KMS-11 (cell line): ENCODE data around the gene CAMTA1.
A peak's percentile ranks its signal among the peaks of the same experiment; 100 is the strongest.

Experiments used
- H2AFZ ChIP-seq: fragments of 200-600 bp; sonication (generic); 2 replicates; pipeline ENCODE4 v1.6.1; 2016; ENCODE audit warnings: antibody characterized with exemption, mixed run types, low read depth
- H3K27ac ChIP-seq: fragments of 200-600 bp; sonication (generic); 2 replicates; pipeline ENCODE4 v1.6.1; 2016; ENCODE audit warnings: mild to moderate bottlenecking, mixed run types
- H3K27me3 ChIP-seq: fragments of 200-600 bp; sonication (generic); 2 replicates; pipeline ENCODE4 v1.6.1; 2017; ENCODE audit warnings: mild to moderate bottlenecking, low read depth, mixed run types, moderate library complexity; ENCODE audit not compliant: insufficient read depth
- H3K36me3 ChIP-seq: fragments of 200-600 bp; sonication (generic); 2 replicates; pipeline ENCODE4 v1.6.1; 2017; ENCODE audit warnings: mild to moderate bottlenecking, mixed run types; ENCODE audit not compliant: insufficient read depth
- H3K4me1 ChIP-seq: fragments of 200-600 bp; sonication (generic); 2 replicates; pipeline ENCODE4 v1.6.1; 2016; ENCODE audit warnings: mild to moderate bottlenecking, low read depth, mixed run types; ENCODE audit not compliant: poor library complexity, severe bottlenecking
- H3K4me2 ChIP-seq: fragments of 200-600 bp; sonication (generic); 2 replicates; pipeline ENCODE4 v1.7.0; 2016; ENCODE audit warnings: mild to moderate bottlenecking, mixed run types
- H3K4me3 ChIP-seq: fragments of 200-600 bp; sonication (generic); IDR thresholded peaks from 2 replicates; pipeline ENCODE4 v1.6.1; 2017; ENCODE audit warnings: low read depth, low read length, mixed read lengths; ENCODE audit not compliant: insufficient read depth
- H3K79me2 ChIP-seq: fragments of 200-600 bp; sonication (generic); 2 replicates; pipeline ENCODE4 v1.6.1; 2016; ENCODE audit warnings: low read depth, mixed run types; ENCODE audit not compliant: insufficient read depth
- H3K9ac ChIP-seq: fragments of 200-600 bp; sonication (generic); 2 replicates; pipeline ENCODE4 v1.6.1; 2016; ENCODE audit warnings: mild to moderate bottlenecking, mixed run types
- H4K20me1 ChIP-seq: fragments of 200-600 bp; sonication (generic); 2 replicates; pipeline ENCODE4 v1.6.1; 2016; ENCODE audit warnings: mild to moderate bottlenecking, mixed run types; ENCODE audit not compliant: insufficient read depth
- TF ChIP-seq, protein P1 (sequence below): fragments of 200-600 bp; sonication (generic); conservative IDR thresholded peaks from 2 replicates; pipeline ENCODE4 v1.6.1; 2017; ENCODE audit warnings: low read depth, mild to moderate bottlenecking, antibody characterized with exemption, low read length, moderate library complexity, mixed read lengths

The CAMTA1 gene

DNA sequence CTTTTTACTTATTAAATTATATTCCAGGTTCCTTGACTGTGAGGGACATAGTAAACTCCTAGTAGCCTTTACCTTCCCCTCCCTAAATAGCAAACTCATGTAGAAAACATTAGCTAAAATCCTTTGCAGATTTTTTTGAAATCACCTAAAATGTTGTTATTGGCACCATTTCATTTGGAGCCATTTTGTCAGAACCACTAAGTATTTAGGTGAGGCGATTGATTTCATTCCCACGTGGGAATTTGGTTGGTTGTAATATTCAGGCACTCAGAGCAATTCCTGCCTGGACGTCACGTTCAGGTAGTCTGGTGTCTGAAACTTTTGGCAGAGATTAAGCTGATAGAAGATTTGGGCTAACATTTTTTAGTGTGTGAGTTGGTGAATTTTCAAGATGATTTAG, 84.3 kb downstream of the CAMTA1 start:
- no peaks in the 10 kb centered on the region for H3K27me3 ChIP-seq
- no peak overlapping the region for H3K9ac ChIP-seq
- TF ChIP-seq, protein P1, sequence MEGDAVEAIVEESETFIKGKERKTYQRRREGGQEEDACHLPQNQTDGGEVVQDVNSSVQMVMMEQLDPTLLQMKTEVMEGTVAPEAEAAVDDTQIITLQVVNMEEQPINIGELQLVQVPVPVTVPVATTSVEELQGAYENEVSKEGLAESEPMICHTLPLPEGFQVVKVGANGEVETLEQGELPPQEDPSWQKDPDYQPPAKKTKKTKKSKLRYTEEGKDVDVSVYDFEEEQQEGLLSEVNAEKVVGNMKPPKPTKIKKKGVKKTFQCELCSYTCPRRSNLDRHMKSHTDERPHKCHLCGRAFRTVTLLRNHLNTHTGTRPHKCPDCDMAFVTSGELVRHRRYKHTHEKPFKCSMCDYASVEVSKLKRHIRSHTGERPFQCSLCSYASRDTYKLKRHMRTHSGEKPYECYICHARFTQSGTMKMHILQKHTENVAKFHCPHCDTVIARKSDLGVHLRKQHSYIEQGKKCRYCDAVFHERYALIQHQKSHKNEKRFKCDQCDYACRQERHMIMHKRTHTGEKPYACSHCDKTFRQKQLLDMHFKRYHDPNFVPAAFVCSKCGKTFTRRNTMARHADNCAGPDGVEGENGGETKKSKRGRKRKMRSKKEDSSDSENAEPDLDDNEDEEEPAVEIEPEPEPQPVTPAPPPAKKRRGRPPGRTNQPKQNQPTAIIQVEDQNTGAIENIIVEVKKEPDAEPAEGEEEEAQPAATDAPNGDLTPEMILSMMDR = no peak
- H4K20me1 ChIP-seq = no peaks in the 10 kb centered on the region
- peaks cover 68% of the 10 kb centered on the region for H3K4me1 ChIP-seq
- no peak overlapping the region; the same call in 1 of the 2 replicates for H3K4me2 ChIP-seq
- H3K79me2 ChIP-seq = peaks cover 13% of the 10 kb centered on the region; the same call in 1 of the 2 replicates
- no peaks in the 10 kb centered on the region for H3K36me3 ChIP-seq
- no peak overlapping the region for H3K4me3 ChIP-seq
- H2AFZ ChIP-seq = no peak overlapping the region
- H3K27ac ChIP-seq = no peak overlapping the region

DNA sequence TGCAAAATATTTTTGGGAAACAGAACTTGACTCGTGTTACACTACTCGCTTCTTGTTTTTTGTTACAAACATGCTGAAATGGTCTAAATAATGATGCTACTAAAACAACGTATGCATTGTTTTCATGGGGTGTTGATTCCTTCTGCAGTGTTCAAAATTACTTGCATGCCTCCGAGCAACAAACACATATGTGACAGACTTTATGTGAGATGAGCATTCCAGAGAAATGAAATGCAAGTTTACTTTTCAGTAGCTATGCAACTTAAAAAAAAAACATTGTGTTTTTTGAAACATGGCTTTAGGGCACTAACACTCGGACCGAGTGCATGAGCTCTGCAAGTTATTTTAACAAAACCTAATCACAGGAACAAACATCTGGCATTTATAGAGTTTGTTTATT, 84.8 kb downstream of the CAMTA1 start:
- H4K20me1 ChIP-seq = no peaks in the 10 kb centered on the region
- H3K36me3 ChIP-seq = no peaks in the 10 kb centered on the region

DNA sequence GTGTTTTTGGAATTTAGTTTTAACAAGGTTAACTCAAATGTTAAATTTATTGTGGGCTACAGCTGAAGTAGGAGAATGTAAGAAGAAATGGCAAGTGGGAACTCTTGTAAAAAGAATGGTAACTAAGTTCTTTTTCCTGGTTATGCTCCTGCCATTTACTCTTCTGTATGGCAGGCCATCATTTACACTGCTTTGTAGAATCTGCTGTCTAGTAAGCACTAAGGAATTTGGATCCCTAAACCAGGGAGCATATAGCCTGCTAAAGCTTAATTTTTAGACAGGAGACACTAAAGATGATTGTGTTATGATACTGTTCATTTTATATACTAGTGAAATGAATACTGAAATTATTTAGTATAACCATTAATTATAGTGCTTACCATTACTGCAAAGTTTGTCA, 85.3 kb downstream of the CAMTA1 start:
- peak overlapping the region; percentile 87; the same call in 1 of the 2 replicates for H3K4me2 ChIP-seq
- H3K9ac ChIP-seq = no peak overlapping the region
- TF ChIP-seq, protein P1 = no peak
- H3K27me3 ChIP-seq = no peaks in the 10 kb centered on the region
- peaks cover 68% of the 10 kb centered on the region for H3K4me1 ChIP-seq
- no peak overlapping the region for H2AFZ ChIP-seq
- H4K20me1 ChIP-seq = no peaks in the 10 kb centered on the region
- H3K79me2 ChIP-seq = peaks cover 13% of the 10 kb centered on the region; the same call in 1 of the 2 replicates
- H3K36me3 ChIP-seq = no peaks in the 10 kb centered on the region
- no peak overlapping the region for H3K27ac ChIP-seq
- no peak overlapping the region for H3K4me3 ChIP-seq

More for the DNA sequence above, 84.8 kb downstream of the CAMTA1 start:
- Histone ChIP-seq H3K4me1 (peaks cover 68% of the 10 kb centered on the region), H3K4me2 (peak overlapping the region; percentile 87; the same call in 1 of the 2 replicates), H2AFZ (no peak overlapping the region), H3K27me3 (no peaks in the 10 kb centered on the region), H3K27ac (no peak overlapping the region), H3K4me3 (no peak overlapping the region), H3K9ac (no peak overlapping the region), H3K79me2 (peaks cover 13% of the 10 kb centered on the region; the same call in 1 of the 2 replicates)
- TF ChIP-seq, protein P1 = no peak

DNA sequence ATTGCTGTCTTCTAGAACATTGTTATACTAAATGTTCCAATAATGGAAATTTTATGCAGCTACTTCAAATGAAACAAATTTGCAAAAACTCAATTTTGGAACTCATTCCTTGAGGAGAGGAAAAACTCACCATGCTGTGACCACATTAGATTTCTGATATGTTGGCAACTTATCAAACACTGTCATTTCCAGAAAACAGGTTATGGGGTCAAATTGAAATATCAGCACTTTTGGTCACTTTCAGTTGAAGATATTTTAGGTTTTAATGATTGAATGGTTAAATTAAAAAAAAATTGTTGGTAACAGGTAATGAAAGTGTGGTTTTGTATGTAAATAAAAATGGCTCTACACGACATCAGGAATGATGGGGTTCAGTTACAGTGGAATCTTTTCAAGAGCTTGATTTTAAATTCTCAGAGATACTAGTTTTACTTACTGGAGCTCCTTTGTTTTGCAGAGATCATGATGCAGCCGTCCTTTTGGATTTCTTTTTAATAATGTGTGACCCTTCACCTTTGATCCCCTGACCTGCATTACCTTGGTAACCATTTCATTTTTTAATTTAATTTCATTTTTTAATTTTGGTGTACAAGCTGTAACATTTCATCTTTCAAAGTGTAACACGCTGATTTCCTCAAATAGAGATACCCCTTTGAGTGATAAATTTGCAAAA, 86.2 kb downstream of the CAMTA1 start:
- TF ChIP-seq, protein P1 = no peak
- Histone ChIP-seq H2AFZ (no peak overlapping the region), H3K36me3 (no peaks in the 10 kb centered on the region), H3K27ac (no peak overlapping the region; the same call in 1 of the 2 replicates), H3K79me2 (peaks cover 11% of the 10 kb centered on the region; the same call in 1 of the 2 replicates), H3K9ac (no peak overlapping the region), H3K4me1 (peaks cover 68% of the 10 kb centered on the region), H3K4me2 (peak overlapping the region; percentile 87), H4K20me1 (no peaks in the 10 kb centered on the region), H3K27me3 (no peaks in the 10 kb centered on the region), H3K4me3 (no peak overlapping the region)
